ENCODE data around the gene SPTBN5.

The SPTBN5 gene

DNA sequence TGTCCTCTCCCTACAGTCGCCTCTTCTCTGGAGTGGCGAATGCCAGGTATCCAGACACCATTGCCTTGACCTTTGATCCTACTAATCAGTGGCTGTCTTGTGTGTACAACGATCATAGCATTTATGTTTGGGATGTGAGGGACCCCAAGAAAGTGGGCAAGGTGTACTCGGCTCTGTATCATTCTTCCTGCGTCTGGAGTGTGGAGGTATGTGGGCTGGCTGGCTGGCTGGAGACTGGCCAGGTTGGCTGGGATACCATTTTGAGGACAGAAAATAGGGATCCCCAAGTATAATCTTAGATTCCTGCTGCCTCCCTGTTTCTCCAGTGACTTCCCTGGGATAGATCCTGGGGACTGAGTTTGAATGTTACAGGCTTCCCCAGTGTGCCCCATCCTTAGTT lies 79.3 kb downstream of the SPTBN5 start:
- no peak overlapping the region for H2BK5ac ChIP-seq (ENCODE audit: low read depth, low read length, poor library complexity)
- no peak overlapping the region for H2AK5ac ChIP-seq (ENCODE audit: low read length)
- H3K9me3 ChIP-seq (ENCODE audit: insufficient read depth, low read depth, low read length): no peaks in the 10 kb centered on the region
- no peak overlapping the region for H2AFZ ChIP-seq (ENCODE audit: insufficient read depth, low read length, poor library complexity)
- H3K14ac ChIP-seq (ENCODE audit: low read length): no peak overlapping the region
- no peak overlapping the region for H4K12ac ChIP-seq (ENCODE audit: low read depth, low read length)
- H3K4ac ChIP-seq (ENCODE audit: low read depth, low read length): no peak overlapping the region
- H2BK120ac ChIP-seq (ENCODE audit: insufficient read depth, low read length, poor library complexity): no peak overlapping the region
- no peak overlapping the region for H2BK12ac ChIP-seq (ENCODE audit: low read length)
- H3K9ac ChIP-seq (ENCODE audit: low read length): no peak overlapping the region
- H3K27me3 ChIP-seq (ENCODE audit: insufficient read depth, low read length): no peaks in the 10 kb centered on the region
- H3K4me3 ChIP-seq (ENCODE audit: low read depth, low read length): no peak overlapping the region
- peaks cover 63 to 64% of the 10 kb centered on the region in 2 experiments for H3K36me3 ChIP-seq (ENCODE audit: control insufficient read depth in 1 of 2, insufficient read depth in 2 of 2, low read length in 2 of 2)
- H3K18ac ChIP-seq (ENCODE audit: low read length): no peak overlapping the region
- H3K79me2 ChIP-seq (ENCODE audit: control insufficient read depth, insufficient read depth, low read length, poor library complexity): no peaks in the 10 kb centered on the region
- no peaks in the 10 kb centered on the region for H3K4me1 ChIP-seq (ENCODE audit: control insufficient read depth in 1 of 2, insufficient read depth in 2 of 2, low read length in 2 of 2)
- no peak overlapping the region for H3K23ac ChIP-seq (ENCODE audit: low read length)
- WGBS (ENCODE audit: extremely low coverage, insufficient coverage, insufficient read length): no CpG with 5 or more reads among the region's 5 CpGs
- no peak overlapping the region for H3K27ac ChIP-seq (ENCODE audit: low read depth, low read length)
- no peaks in the 10 kb centered on the region for H3K79me1 ChIP-seq (ENCODE audit: low read length)
- H4K91ac ChIP-seq (ENCODE audit: low read depth, low read length): no peak overlapping the region
- H3K4me2 ChIP-seq (ENCODE audit: low read length): no peak overlapping the region
- H4K8ac ChIP-seq (ENCODE audit: low read depth, low read length): no peak overlapping the region
- no peak for DNase-seq

DNA sequence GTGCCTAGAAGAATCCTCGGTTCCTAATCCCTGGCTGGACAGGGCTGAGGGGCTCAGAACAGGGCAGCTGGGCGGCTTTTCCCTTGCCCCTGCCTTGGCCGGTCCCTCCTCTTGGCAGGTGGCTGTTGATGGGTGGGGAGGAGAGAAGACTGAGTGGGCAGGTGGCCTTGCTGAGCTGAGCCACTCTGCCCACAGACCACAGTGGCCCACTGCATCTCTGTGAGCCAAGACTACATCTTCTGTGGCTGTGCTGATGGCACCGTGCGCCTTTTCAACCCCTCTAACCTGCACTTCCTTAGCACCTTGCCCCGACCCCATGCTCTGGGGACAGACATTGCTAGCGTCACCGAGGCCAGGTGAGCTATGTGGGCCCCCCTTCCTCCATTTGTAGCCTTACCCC lies 80.4 kb downstream of the SPTBN5 start:
- Histone ChIP-seq H3K9ac (ENCODE audit: low read length) (no peak overlapping the region), H3K4me2 (ENCODE audit: low read length) (no peak overlapping the region)

DNA sequence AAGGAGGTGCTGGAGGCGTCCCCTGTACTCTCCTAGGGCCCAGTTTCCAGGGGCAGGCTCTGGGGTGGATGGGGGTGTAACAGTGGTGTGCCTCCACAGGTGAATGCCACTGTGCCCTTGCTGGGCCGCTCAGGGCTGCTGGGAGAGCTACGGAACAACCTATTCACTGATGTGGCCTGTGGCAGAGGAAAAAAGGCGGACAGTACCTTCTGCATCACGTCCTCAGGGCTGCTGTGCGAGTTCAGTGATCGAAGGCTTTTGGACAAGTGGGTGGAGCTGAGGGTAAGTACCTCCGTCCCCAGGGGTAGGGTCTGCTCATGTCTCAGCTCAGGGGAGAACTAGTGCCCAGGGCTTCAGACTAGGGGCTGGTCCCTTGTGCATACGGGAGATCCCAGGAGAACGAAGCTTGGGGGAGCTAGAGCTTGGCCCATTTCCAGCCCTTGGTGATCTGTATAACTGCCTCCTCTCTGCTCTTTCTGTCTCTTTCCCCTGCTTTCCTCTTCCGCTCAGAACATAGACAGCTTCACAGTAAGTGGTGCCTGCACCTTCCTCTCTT lies 81.0 kb downstream of the SPTBN5 start:
- Histone ChIP-seq H3K9ac (ENCODE audit: low read length) (no peak overlapping the region), H3K4me1 (ENCODE audit: control insufficient read depth in 1 of 2, insufficient read depth in 2 of 2, low read length in 2 of 2) (no peaks in the 10 kb centered on the region), H2BK12ac (ENCODE audit: low read length) (no peak overlapping the region), H3K4me2 (ENCODE audit: low read length) (no peak overlapping the region), H2AFZ (ENCODE audit: insufficient read depth, low read length, poor library complexity) (no peak overlapping the region), H4K91ac (ENCODE audit: low read depth, low read length) (no peak overlapping the region), H3K79me1 (ENCODE audit: low read length) (no peaks in the 10 kb centered on the region), H2AK5ac (ENCODE audit: low read length) (no peak overlapping the region), H3K36me3 (ENCODE audit: control insufficient read depth in 1 of 2, insufficient read depth in 2 of 2, low read length in 2 of 2) (peaks cover 48 to 49% of the 10 kb centered on the region in 2 experiments), H3K23ac (ENCODE audit: low read length) (no peak overlapping the region), H3K79me2 (ENCODE audit: control insufficient read depth, insufficient read depth, low read length, poor library complexity) (no peaks in the 10 kb centered on the region), H4K8ac (ENCODE audit: low read depth, low read length) (no peak overlapping the region), H3K4me3 (ENCODE audit: low read depth, low read length) (no peak overlapping the region), H3K9me3 (ENCODE audit: insufficient read depth, low read depth, low read length) (no peaks in the 10 kb centered on the region), H4K12ac (ENCODE audit: low read depth, low read length) (no peak overlapping the region), H2BK120ac (ENCODE audit: insufficient read depth, low read length, poor library complexity) (no peak overlapping the region), H3K14ac (ENCODE audit: low read length) (no peak overlapping the region), H2BK5ac (ENCODE audit: low read depth, low read length, poor library complexity) (no peak overlapping the region), H3K27me3 (ENCODE audit: insufficient read depth, low read length) (no peaks in the 10 kb centered on the region), H3K27ac (ENCODE audit: low read depth, low read length) (no peak overlapping the region), H3K18ac (ENCODE audit: low read length) (no peak overlapping the region), H3K4ac (ENCODE audit: low read depth, low read length) (no peak overlapping the region)
- DNase-seq: no peak
- no CpG with 5 or more reads among the region's 11 CpGs for WGBS (ENCODE audit: extremely low coverage, insufficient coverage, insufficient read length)

More for the DNA sequence above, 80.4 kb downstream of the SPTBN5 start:
- no peaks in the 10 kb centered on the region for H3K79me2 ChIP-seq (ENCODE audit: control insufficient read depth, insufficient read depth, low read length, poor library complexity)
- H3K36me3 ChIP-seq (ENCODE audit: control insufficient read depth in 1 of 2, insufficient read depth in 2 of 2, low read length in 2 of 2): peaks cover 53 to 54% of the 10 kb centered on the region in 2 experiments
- H2BK120ac ChIP-seq (ENCODE audit: insufficient read depth, low read length, poor library complexity): no peak overlapping the region
- H2AFZ ChIP-seq (ENCODE audit: insufficient read depth, low read length, poor library complexity): no peak overlapping the region
- no peak overlapping the region for H3K4me3 ChIP-seq (ENCODE audit: low read depth, low read length)
- H3K18ac ChIP-seq (ENCODE audit: low read length): no peak overlapping the region
- H3K79me1 ChIP-seq (ENCODE audit: low read length): no peaks in the 10 kb centered on the region
- no peak for DNase-seq
- no peak overlapping the region for H3K14ac ChIP-seq (ENCODE audit: low read length)
- no peak overlapping the region for H3K4ac ChIP-seq (ENCODE audit: low read depth, low read length)
- H4K12ac ChIP-seq (ENCODE audit: low read depth, low read length): no peak overlapping the region
- H4K91ac ChIP-seq (ENCODE audit: low read depth, low read length): no peak overlapping the region
- H2BK12ac ChIP-seq (ENCODE audit: low read length): no peak overlapping the region
- H3K4me1 ChIP-seq (ENCODE audit: control insufficient read depth in 1 of 2, insufficient read depth in 2 of 2, low read length in 2 of 2): no peaks in the 10 kb centered on the region
- H2BK5ac ChIP-seq (ENCODE audit: low read depth, low read length, poor library complexity): no peak overlapping the region
- no peak overlapping the region for H3K23ac ChIP-seq (ENCODE audit: low read length)
- no peak overlapping the region for H4K8ac ChIP-seq (ENCODE audit: low read depth, low read length)
- no peak overlapping the region for H3K27ac ChIP-seq (ENCODE audit: low read depth, low read length)
- no peak overlapping the region for H2AK5ac ChIP-seq (ENCODE audit: low read length)
- WGBS (ENCODE audit: extremely low coverage, insufficient coverage, insufficient read length): no CpG with 5 or more reads among the region's 8 CpGs
- no peaks in the 10 kb centered on the region for H3K9me3 ChIP-seq (ENCODE audit: insufficient read depth, low read depth, low read length)
- H3K27me3 ChIP-seq (ENCODE audit: insufficient read depth, low read length): no peaks in the 10 kb centered on the region

DNA sequence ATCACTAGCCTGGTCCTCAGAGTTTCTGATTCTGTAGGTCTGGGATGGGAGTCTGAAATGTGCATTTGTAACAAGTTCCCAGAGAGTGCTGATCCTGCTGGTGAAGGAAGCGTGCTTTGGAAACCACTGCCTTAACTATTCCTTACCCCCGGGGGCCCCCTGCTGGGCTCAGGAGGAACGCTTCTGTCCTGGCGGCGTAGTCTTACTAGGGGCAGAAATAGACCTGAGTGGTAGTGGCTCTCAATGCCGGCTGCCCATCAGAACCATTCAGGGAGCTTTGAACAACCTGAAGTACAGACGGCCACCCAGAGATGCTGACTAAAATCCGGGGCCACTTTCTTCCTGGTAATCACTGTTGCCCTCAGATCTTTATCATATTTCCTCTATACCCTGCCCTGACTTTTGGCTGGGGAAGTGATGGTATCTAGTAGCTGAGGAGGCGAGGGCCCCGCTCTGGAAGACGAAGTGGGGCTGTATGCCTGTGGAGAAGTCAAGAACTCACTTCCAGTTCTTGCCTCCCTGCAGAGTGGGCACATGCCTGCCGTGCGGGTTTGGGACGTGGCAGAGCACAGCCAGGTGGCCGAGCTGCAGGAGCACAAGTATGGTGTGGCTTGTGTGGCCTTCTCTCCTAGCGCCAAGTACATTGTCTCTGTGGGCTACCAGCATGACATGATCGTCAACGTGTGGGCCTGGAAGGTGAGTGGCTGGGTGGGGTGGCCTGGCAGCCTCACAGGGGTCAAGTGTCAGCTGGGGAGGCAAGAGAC lies 82.2 kb downstream of the SPTBN5 start:
- Histone ChIP-seq H4K91ac (ENCODE audit: low read depth, low read length) (no peak overlapping the region), H3K4me2 (ENCODE audit: low read length) (no peak overlapping the region), H3K18ac (ENCODE audit: low read length) (no peak overlapping the region), H4K12ac (ENCODE audit: low read depth, low read length) (no peak overlapping the region), H3K79me2 (ENCODE audit: control insufficient read depth, insufficient read depth, low read length, poor library complexity) (no peaks in the 10 kb centered on the region), H2BK12ac (ENCODE audit: low read length) (peak overlapping the region; percentile 37), H3K27me3 (ENCODE audit: insufficient read depth, low read length) (no peaks in the 10 kb centered on the region), H3K4ac (ENCODE audit: low read depth, low read length) (no peak overlapping the region), H3K4me3 (ENCODE audit: low read depth, low read length) (no peak overlapping the region), H3K27ac (ENCODE audit: low read depth, low read length) (no peak overlapping the region), H3K4me1 (ENCODE audit: control insufficient read depth in 1 of 2, insufficient read depth in 2 of 2, low read length in 2 of 2) (peaks cover 2 to 5% of the 10 kb centered on the region in 2 experiments), H2BK120ac (ENCODE audit: insufficient read depth, low read length, poor library complexity) (no peak overlapping the region), H3K9ac (ENCODE audit: low read length) (no peak overlapping the region), H3K79me1 (ENCODE audit: low read length) (peaks cover 2% of the 10 kb centered on the region), H2BK5ac (ENCODE audit: low read depth, low read length, poor library complexity) (no peak overlapping the region), H2AK5ac (ENCODE audit: low read length) (no peak overlapping the region), H2AFZ (ENCODE audit: insufficient read depth, low read length, poor library complexity) (no peak overlapping the region), H3K14ac (ENCODE audit: low read length) (no peak overlapping the region), H3K36me3 (ENCODE audit: control insufficient read depth in 1 of 2, insufficient read depth in 2 of 2, low read length in 2 of 2) (peaks cover 35 to 36% of the 10 kb centered on the region in 2 experiments), H3K9me3 (ENCODE audit: insufficient read depth, low read depth, low read length) (no peaks in the 10 kb centered on the region), H3K23ac (ENCODE audit: low read length) (no peak overlapping the region), H4K8ac (ENCODE audit: low read depth, low read length) (no peak overlapping the region)
- WGBS (ENCODE audit: extremely low coverage, insufficient coverage, insufficient read length): no CpG with 5 or more reads among the region's 18 CpGs
- DNase-seq: peak; percentile 80 to 93

All from trophoblast cell (in vitro differentiated cells and primary cell).